Gastrocnemius medialis (tissue), 4 donors: Measurements from ENCODE around the gene SPATA32. TPM values are rescaled to one million over a fixed set of nuclear protein-coding genes. Genes with fewer than 3 reads are reported as not detected.

Experiments used
- ATAC-seq, 2 donors: fragments of 150-250 bp; one replicate each; pipeline ENCODE4 v1.9.1; 2016
- DNase-seq, 2 donors: peaks; one replicate each; pipeline ENCODE4 v3.0.0-alpha.2; 2019
- H3K27ac ChIP-seq, 4 donors: fragments of 200-600 bp; sonication (generic); 1 replicate in 1 of 4; 2 replicates in 3 of 4; pipeline ENCODE4 v1.5.1; 2016 to 2018; ENCODE audit warnings: mild to moderate bottlenecking in 2 of 4, moderate library complexity in 1 of 4
- H3K27me3 ChIP-seq, 3 donors: fragments of 200-600 bp; sonication (generic) in 2 of 3; 1 replicate in 1 of 3; 2 replicates in 2 of 3; pipeline versions ENCODE4 v1.5.1 to v1.6.0; 2016 to 2019; ENCODE audit warnings: mild to moderate bottlenecking in 1 of 3, moderate library complexity in 1 of 3
- H3K36me3 ChIP-seq, 2 donors: fragments of 200-600 bp; sonication (generic) in 1 of 2; one replicate each; pipeline ENCODE4 v1.5.1; 2017 to 2018
- H3K4me1 ChIP-seq, 2 donors: fragments of 200-600 bp; sonication (generic) in 1 of 2; one replicate each; pipeline ENCODE4 v1.5.1; 2016 to 2017; ENCODE audit warnings: mild to moderate bottlenecking in 2 of 2
- H3K4me3 ChIP-seq, 4 donors: fragments of 200-600 bp; sonication (generic) in 3 of 4; 1 replicate in 1 of 4; 2 replicates in 3 of 4; pipeline ENCODE4 v1.5.1; 2016 to 2019; ENCODE audit warnings: mild to moderate bottlenecking in 2 of 4
- H3K9me3 ChIP-seq, 3 donors: fragments of 200-600 bp; sonication (generic) in 2 of 3; 1 replicate in 1 of 3; 2 replicates in 2 of 3; pipeline ENCODE4 v1.5.1; 2016 to 2019
- CTCF ChIP-seq, 5 experiments: fragments of 450-650 bp in 3 of 5; fragments of 200-600 bp in 2 of 5; sonication (generic) in 2 of 5; IDR thresholded peaks in 4 of 5; conservative IDR thresholded peaks in 1 of 5; 1 replicate in 4 of 5; 2 replicates in 1 of 5; pipeline ENCODE4 v1.5.1; 2016 to 2019; ENCODE audit warnings: antibody characterized with exemption in 5 of 5, mild to moderate bottlenecking in 3 of 5, moderate library complexity in 3 of 5
- POLR2A ChIP-seq, 2 donors: fragments of 450-650 bp; IDR thresholded peaks; one replicate each; pipeline ENCODE4 v1.6.1; 2017; ENCODE audit warnings: antibody characterized with exemption in 2 of 2, mild to moderate bottlenecking in 2 of 2, moderate library complexity in 2 of 2
- in situ Hi-C, 4 donors: fragments of 200-750 bp; cut with MboI; loops; one replicate each; pipeline versions ENCODE4 v1.15.0 to v1.8.0; 2017; ENCODE audit warnings: low sequenced_read_pairs in 4 of 4
- intact Hi-C: fragments of 100-400 bp; cut with DNase I; formaldehyde crosslinking; loops from one replicate; pipeline ENCODE4 v1.15.1; 2023; ENCODE audit warnings: low total_unique reads
- total RNA-seq, 4 donors: library from RNA; depleted of rRNA; stranded (reverse); fragments of >200 nt; gene quantifications; one replicate each; pipeline versions ENCODE4 v1.1.0 to v1.2.3, GENCODE V29; 2016

The SPATA32 gene
- total RNA-seq, 4 donors from 2014 or later = not detected

DNA sequence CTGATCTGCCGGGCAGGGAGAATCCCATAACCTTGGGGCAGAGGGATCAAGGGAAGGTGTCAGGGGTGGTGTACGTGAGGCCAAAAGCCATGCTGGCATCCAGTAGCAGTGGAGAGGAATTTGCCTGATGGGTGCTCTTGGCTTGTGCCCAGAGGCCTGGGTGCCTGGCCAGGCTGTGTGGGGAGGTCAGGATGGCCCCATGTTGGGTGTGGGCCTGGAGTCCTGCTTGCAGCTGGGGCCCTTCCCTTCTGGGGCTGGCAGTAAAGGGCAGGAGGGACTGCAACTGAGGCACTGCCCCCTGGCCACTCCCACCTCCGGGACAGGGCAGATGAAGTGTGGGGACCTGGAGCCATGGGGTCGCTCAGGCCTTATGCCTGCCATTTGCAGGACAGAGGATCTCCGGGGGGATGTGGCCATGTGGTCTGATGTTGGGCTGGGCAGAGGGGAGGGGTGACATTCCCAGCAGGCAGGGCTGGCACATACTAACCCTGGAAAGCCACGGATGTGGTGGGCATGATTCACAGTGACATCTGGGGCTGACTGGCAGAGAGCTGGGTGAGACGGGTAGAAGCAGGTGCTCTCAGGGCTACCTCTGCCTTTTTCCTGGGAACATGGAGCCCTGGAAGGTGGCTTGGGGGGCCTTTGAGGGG lies 36.7 kb downstream of the SPATA32 start:
- intact Hi-C loops = no loop called here
- Histone ChIP-seq H3K4me3 (no peak overlapping the region), H3K27ac (peak overlapping the region; percentile 9 to 81 (median 46)), H3K4me1 (peaks cover 32 to 38% of the 10 kb centered on the region in 2 donors), H3K9me3 (no peaks in the 10 kb centered on the region), H3K36me3 (no peaks in the 10 kb centered on the region), H3K27me3 (peaks cover 0 to 4% (median 0%) of the 10 kb centered on the region in 3 donors)
- TF ChIP-seq POLR2A (IDR thresholded peaks at IDR 0.05) (no peak), CTCF (IDR thresholded peaks at IDR 0.05 in 4 of 5, conservative IDR thresholded peaks at IDR 0.05 in 1 of 5) (no peak)
- in situ Hi-C loops = loop anchor here in 1 of 4 donors (10.0 kb wide), 1 partner anchor 100 kb away; no protein-coding TSS in a partner anchor
- no peak for DNase-seq
- no peak for ATAC-seq

GRCh38 chr17:45224671-45225050 lies 37.2 kb downstream of the SPATA32 start:
- peaks cover 28 to 34% of the 10 kb centered on the region in 2 donors for H3K4me1 ChIP-seq
- ATAC-seq (no peak), DNase-seq (no peak)
- no peaks in the 10 kb centered on the region for H3K9me3 ChIP-seq
- H3K4me3 ChIP-seq = no peak overlapping the region
- H3K27ac ChIP-seq = peak overlapping the region in 3 of 4 donors; percentile 9 to 73 (median 18)
- intact Hi-C loops (no loop called here), in situ Hi-C loops (loop anchor here in 2 of 4 donors (10.0 to 25.0 kb wide), 2 partner anchors 100 to 613 kb away; partner anchors contain the start of gene SPPL2C (in 1 of the 2))
- peaks cover 0 to 4% (median 0%) of the 10 kb centered on the region in 3 donors for H3K27me3 ChIP-seq
- TF ChIP-seq CTCF (IDR thresholded peaks at IDR 0.05 in 4 of 5, conservative IDR thresholded peaks at IDR 0.05 in 1 of 5) (no peak), POLR2A (IDR thresholded peaks at IDR 0.05) (no peak)
- H3K36me3 ChIP-seq = no peaks in the 10 kb centered on the region

- no peak for DNase-seq
- intact Hi-C loops (no loop called here), in situ Hi-C loops (loop anchor here in 2 of 4 donors (10.0 to 25.0 kb wide), 2 partner anchors 101 to 613 kb away; partner anchors contain the start of gene SPPL2C (in 1 of the 2))
- Histone ChIP-seq H3K4me3 (peak overlapping the region in 1 of 4 donors; percentile 53), H3K36me3 (no peaks in the 10 kb centered on the region), H3K27ac (peak overlapping the region; percentile 51 to 73 (median 59)), H3K27me3 (peaks cover 0 to 4% (median 0%) of the 10 kb centered on the region in 3 donors), H3K4me1 (peaks cover 27% of the 10 kb centered on the region in 2 donors), H3K9me3 (no peaks in the 10 kb centered on the region)
- no peak for ATAC-seq
- TF ChIP-seq CTCF (IDR thresholded peaks at IDR 0.05 in 4 of 5, conservative IDR thresholded peaks at IDR 0.05 in 1 of 5) (no peak), POLR2A (IDR thresholded peaks at IDR 0.05) (no peak)
These were observed 38.1 kb downstream of the SPATA32 start for GRCh38 chr17:45223539-45224528.

DNA sequence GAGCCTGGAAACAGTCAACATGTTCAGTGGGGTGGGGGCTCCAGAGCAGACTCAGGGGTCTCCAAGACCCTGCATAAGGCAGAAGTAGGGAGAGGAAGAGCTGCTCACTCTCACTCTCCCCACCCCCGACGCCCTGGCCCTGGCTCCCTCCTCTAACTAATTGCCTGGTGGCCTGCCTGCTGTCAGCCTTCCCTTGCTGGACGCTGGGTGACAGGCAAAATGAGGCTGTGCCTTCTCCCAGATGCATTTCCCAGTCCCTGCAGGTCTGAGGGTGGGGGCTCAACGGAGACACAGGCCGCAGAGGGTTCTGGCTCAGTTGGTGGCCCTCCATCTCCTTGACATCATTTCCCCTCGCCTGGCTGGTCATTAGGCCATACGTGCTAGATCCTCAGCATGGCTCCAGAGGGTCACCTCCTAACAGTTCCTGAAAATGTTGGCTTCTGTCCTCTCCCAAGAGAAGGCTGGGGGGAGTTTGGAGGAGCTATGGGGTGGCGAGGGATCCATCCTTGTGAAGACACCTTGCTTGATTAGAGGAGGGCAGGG lies 38.8 kb downstream of the SPATA32 start:
- peaks cover 19 to 20% of the 10 kb centered on the region in 2 donors for H3K4me1 ChIP-seq
- no peak for TF ChIP-seq CTCF (IDR thresholded peaks at IDR 0.05 in 4 of 5, conservative IDR thresholded peaks at IDR 0.05 in 1 of 5)
- no peak for TF ChIP-seq POLR2A (IDR thresholded peaks at IDR 0.05)
- in situ Hi-C loops = loop anchor here in 2 of 4 donors (10.0 to 25.0 kb wide), 2 partner anchors 102 to 614 kb away; partner anchors contain the start of gene SPPL2C (in 1 of the 2)
- intact Hi-C loops = no loop called here
- H3K36me3 ChIP-seq = no peaks in the 10 kb centered on the region
- H3K9me3 ChIP-seq = no peaks in the 10 kb centered on the region
- H3K27me3 ChIP-seq = peaks cover 0 to 4% (median 0%) of the 10 kb centered on the region in 3 donors
- DNase-seq (no peak), ATAC-seq (no peak)
- peak overlapping the region in 3 of 4 donors; percentile 15 to 53 (median 43) for H3K4me3 ChIP-seq
- peak overlapping the region; percentile 51 to 65 (median 59) for H3K27ac ChIP-seq
